Endothelial cell of umbilical vein (primary cell): ENCODE data around the gene ARRB1. TPM values are rescaled to one million over a fixed set of nuclear protein-coding genes. Genes with fewer than 3 reads are reported as not detected.

Experiments
- BruUV-seq: library from RNA; stranded (reverse); fragments of 400-500 nt; replicated peaks from 2 replicates; lab custom pipeline; 2021; lab: Mats Ljungman, UMichigan
- CTCF ChIA-PET: fragments of 300-600, 350-600 bp; sonication (Branson Sonifier 250); formaldehyde crosslinking; loops from one replicate; lab custom pipeline; 2021; ENCODE audit warnings: antibody characterized with exemption, inconsistent platforms; lab: Charles Lee
- POLR2A ChIA-PET: fragments of 300-600, 350-600 bp; sonication (Branson Sonifier 250); formaldehyde crosslinking; loops from one replicate; lab custom pipeline; 2021; ENCODE audit warnings: antibody characterized with exemption, inconsistent platforms; lab: Charles Lee
- DNase-seq: peaks from one replicate; pipeline ENCODE4 v3.0.0-alpha.2; 2011; ENCODE audit warnings: low read depth, low spot score
- FAIRE-seq: peaks from 2 replicates; lab custom pipeline; 2011; peaks lifted over from hg19 to GRCh38; lab: Jason Lieb, UNC
- H2AFZ ChIP-seq: 2 replicates; pipeline ENCODE4 v1.6.0; 2012; ENCODE audit warnings: low read depth, low read length, control low read depth, inconsistent platforms
- H3K27ac ChIP-seq: 2 replicates; pipeline ENCODE4 v1.5.1; 2011; ENCODE audit warnings: low read depth, mild to moderate bottlenecking, control low read depth, low read length, moderate library complexity; ENCODE audit not compliant: insufficient read depth
- H3K27me3 ChIP-seq, 2 experiments: 2 replicates each; pipeline versions ENCODE4 v1.6.0 to v1.6.1; 2011; ENCODE audit warnings: low read length in 2 of 2, mixed read lengths in 1 of 2; ENCODE audit not compliant: control insufficient read depth in 2 of 2, insufficient read depth in 2 of 2
- H3K36me3 ChIP-seq, 2 experiments: 2 replicates in 1 of 2; 3 replicates in 1 of 2; pipeline ENCODE4 v1.5.1; 2011; ENCODE audit warnings: low read length in 2 of 2, mild to moderate bottlenecking in 1 of 2, moderate library complexity in 1 of 2; ENCODE audit not compliant: control insufficient read depth in 2 of 2, insufficient read depth in 2 of 2; ENCODE audit errors: extremely low read depth in 1 of 2
- H3K4me1 ChIP-seq: 3 replicates; pipeline ENCODE4 v1.5.1; 2011; ENCODE audit warnings: mild to moderate bottlenecking, low read length; ENCODE audit not compliant: control insufficient read depth, insufficient read depth; ENCODE audit errors: extremely low read depth
- H3K4me2 ChIP-seq: 2 replicates; pipeline ENCODE4 v1.6.1; 2011; ENCODE audit warnings: low read length, control low read depth, mixed read lengths; ENCODE audit not compliant: insufficient read depth
- H3K4me3 ChIP-seq, 3 experiments: fragments of 200-600 bp in 1 of 3; sonication (generic), shearing (Covaris generic) in 1 of 3; replicated peaks in 1 of 3; 2 replicates each; pipeline ENCODE4 v1.5.1; 2011 to 2016; ENCODE audit warnings: control low read depth in 3 of 3, low read length in 3 of 3, mild to moderate bottlenecking in 2 of 3, inconsistent platforms in 1 of 3, low read depth in 1 of 3, moderate library complexity in 1 of 3; ENCODE audit not compliant: insufficient read depth in 1 of 3
- H3K79me2 ChIP-seq: 2 replicates; pipeline ENCODE4 v1.6.0; 2012; ENCODE audit warnings: low read length, inconsistent platforms; ENCODE audit not compliant: control insufficient read depth, insufficient read depth
- H3K9ac ChIP-seq: replicated peaks from 2 replicates; pipeline ENCODE3; 2011; ENCODE audit warnings: low read length, control low read depth; ENCODE audit not compliant: insufficient read depth; ENCODE audit errors: extremely low read depth
- H3K9me1 ChIP-seq: replicated peaks from 3 replicates; pipeline ENCODE4 v1.6.0; 2011; ENCODE audit warnings: mild to moderate bottlenecking, low read length; ENCODE audit not compliant: control insufficient read depth, insufficient read depth; ENCODE audit errors: extremely low read depth
- H3K9me3 ChIP-seq: replicated peaks from 2 replicates; pipeline ENCODE4 v1.5.1; 2012; ENCODE audit warnings: low read length, inconsistent platforms; ENCODE audit not compliant: control insufficient read depth, insufficient read depth
- H4K20me1 ChIP-seq: replicated peaks from 2 replicates; pipeline ENCODE3; 2011; ENCODE audit warnings: mild to moderate bottlenecking, low read length; ENCODE audit not compliant: control insufficient read depth, insufficient read depth; ENCODE audit errors: extremely low read depth
- CTCF ChIP-seq, 2 donors: IDR thresholded peaks; 1 replicate in 1 of 2; 2 replicates in 1 of 2; pipeline ENCODE4 v1.5.1; 2011; ENCODE audit warnings: low read length in 2 of 2, mild to moderate bottlenecking in 2 of 2, moderate library complexity in 2 of 2, control low read depth in 1 of 2, inconsistent platforms in 1 of 2, low read depth in 1 of 2; ENCODE audit not compliant: insufficient read depth in 1 of 2; ENCODE audit errors: extremely low read depth in 1 of 2
- EZH2 ChIP-seq: IDR thresholded peaks from 2 replicates; pipeline ENCODE4 v1.6.1; 2012; ENCODE audit warnings: borderline replicate concordance, low read depth, mild to moderate bottlenecking, moderate library complexity, low read length, inconsistent platforms; ENCODE audit not compliant: severe bottlenecking
- FOS ChIP-seq: IDR thresholded peaks from 2 replicates; pipeline ENCODE4 v1.6.1; 2011; ENCODE audit warnings: mild to moderate bottlenecking, low read length, moderate library complexity, borderline replicate concordance; ENCODE audit not compliant: insufficient read depth
- GATA2 ChIP-seq: IDR thresholded peaks from 2 replicates; pipeline ENCODE4 v1.7.0; 2011; ENCODE audit warnings: low read depth, mild to moderate bottlenecking, moderate library complexity, mixed read lengths, low read length; ENCODE audit not compliant: insufficient read length, insufficient read depth
- JUN ChIP-seq: IDR thresholded peaks from 2 replicates; pipeline ENCODE4 v1.6.1; 2011; ENCODE audit warnings: borderline replicate concordance, low read depth; ENCODE audit not compliant: insufficient read length, insufficient read depth
- MAX ChIP-seq: IDR thresholded peaks from 2 replicates; pipeline ENCODE4 v1.6.1; 2011; ENCODE audit not compliant: insufficient read depth, insufficient read length
- MYC ChIP-seq: IDR thresholded peaks from one replicate; pipeline ENCODE4 v1.6.1; 2011; ENCODE audit warnings: mild to moderate bottlenecking, low read depth, low read length
- POLR2A ChIP-seq: IDR thresholded peaks from 2 replicates; pipeline ENCODE4 v1.6.1; 2012; ENCODE audit warnings: low read depth, mild to moderate bottlenecking, control low read depth, low read length
- POLR2AphosphoS5 ChIP-seq: IDR thresholded peaks from 2 replicates; pipeline ENCODE4 v1.6.1; 2012; ENCODE audit warnings: low read depth, mild to moderate bottlenecking, control low read depth, low read length, moderate library complexity; ENCODE audit not compliant: insufficient read depth
- dilution Hi-C: fragments of 300-500 bp; cut with MboI; formaldehyde crosslinking; loops from one replicate; pipeline ENCODE4 v1.15.0; 2019; ENCODE audit warnings: low sequenced_read_pairs; ENCODE audit not compliant: extremely low pct_ligation_motif_present
- intact Hi-C: fragments of 100-400 bp; cut with micrococcal nuclease; formaldehyde crosslinking; loops from one replicate; pipeline ENCODE4 v1.10.0; 2022
- polyA plus RNA-seq, 4 experiments: library from polyadenylated mRNA; depleted of rRNA in 3 of 4; stranded (reverse) in 3 of 4; unstranded in 1 of 4; fragments of >200 nt; gene quantifications; 2 replicates each; pipeline versions ENCODE4 v1.2.1 to v1.2.3, GENCODE V29; 2011 to 2012; ENCODE audit warnings: missing spikeins in 1 of 4
- total RNA-seq: library from RNA; stranded (reverse); gene quantifications from 2 replicates; pipeline ENCODE4 v1.2.3, GENCODE V29; 2021

The ARRB1 gene
- total and polyA plus RNA-seq, 2 donors (not counting 3 experiments of a cell fraction or from before 2014, with no cell fraction given) = 63.9 to 92.6 TPM

- H3K4me2 ChIP-seq = no peak overlapping the region
- H3K9ac ChIP-seq = no peak overlapping the region
- H3K27me3 ChIP-seq = no peaks in the 10 kb centered on the region
- H4K20me1 ChIP-seq = no peaks in the 10 kb centered on the region
- BruUV-seq = no TSS peak
- DNase-seq (no peak), FAIRE-seq (no peak)
- H3K9me1 ChIP-seq = no peaks in the 10 kb centered on the region
- peaks cover 2 to 67% of the 10 kb centered on the region in 2 experiments for H3K36me3 ChIP-seq
- no peaks in the 10 kb centered on the region for H3K79me2 ChIP-seq
- no peak overlapping the region for H2AFZ ChIP-seq
- dilution Hi-C loops = no loop called here
- no peak overlapping the region for H3K27ac ChIP-seq
- POLR2A ChIA-PET = no interaction called here
- no peaks in the 10 kb centered on the region for H3K4me1 ChIP-seq
- intact Hi-C loops = no loop called here
- TF ChIP-seq EZH2 = no peak
- TF ChIP-seq POLR2A = no peak
- TF ChIP-seq FOS = no peak
- no peak for TF ChIP-seq GATA2
- TF ChIP-seq MYC = no peak
- no peak for TF ChIP-seq POLR2AphosphoS5
- no peak for TF ChIP-seq JUN
- no peak for TF ChIP-seq CTCF (IDR thresholded peaks at IDR 0.05; ENCODE audit: extremely low read depth in 1 of 2, insufficient read depth in 1 of 2, low read depth in 1 of 2, low read length in 2 of 2)
- no peak for TF ChIP-seq MAX
- no peak overlapping the region for H3K4me3 ChIP-seq
- CTCF ChIA-PET = interaction anchor here (1.1 to 3.2 kb wide), 6 partner anchors 11 to 127 kb away, joined by 3 to 15 read pairs (median 4); no protein-coding TSS in a partner anchor
- no peaks in the 10 kb centered on the region for H3K9me3 ChIP-seq
Measured at GRCh38 chr11:75269896-75270295, 81.6 kb downstream of the ARRB1 start.
